ENCODE measurements around the gene LRRC15.

The LRRC15 gene

DNA sequence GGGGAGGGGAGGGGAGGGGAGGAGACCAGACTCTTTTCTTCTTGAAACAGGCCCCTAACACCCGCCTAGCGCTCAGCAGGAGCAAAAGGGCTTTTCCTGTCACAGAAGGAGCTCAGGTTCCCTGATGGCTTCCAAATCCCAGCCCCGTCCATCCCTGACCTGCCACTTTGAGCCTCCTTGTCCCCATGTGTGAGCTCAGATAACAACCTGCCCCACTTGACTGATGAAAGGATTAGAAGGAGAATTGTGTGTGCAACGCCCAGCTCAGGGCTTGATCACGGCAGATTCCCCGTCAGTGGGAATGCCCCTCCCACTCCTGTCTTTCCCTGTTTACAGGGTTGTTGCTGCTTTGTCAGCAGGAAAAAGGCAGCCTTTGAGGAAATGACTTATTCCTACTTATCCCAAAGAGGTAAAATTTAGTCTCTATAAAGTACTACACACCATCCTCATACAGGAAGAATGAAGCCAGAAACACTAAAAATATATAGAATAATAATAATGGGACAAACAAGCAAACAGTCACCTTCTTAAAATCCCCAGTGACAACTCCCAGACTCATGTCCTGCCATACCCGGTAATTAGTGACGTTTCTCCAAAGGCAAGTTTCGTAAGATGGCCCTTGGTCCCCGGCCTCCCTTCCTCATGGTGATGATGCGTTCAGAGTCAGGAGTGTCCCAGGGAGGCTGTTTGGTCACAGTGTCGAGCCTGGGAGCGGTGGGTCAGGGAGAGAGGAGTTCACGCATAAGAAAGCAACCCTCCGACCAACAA lies 6.1 kb upstream of the LRRC15 start:
- Histone ChIP-seq H2AFZ (ENCODE audit: low read depth, low read length, severe bottlenecking) (no peak overlapping the region), H3F3A (ENCODE audit: insufficient read depth) (no peaks in the 10 kb centered on the region), H3K79me2 (ENCODE audit: insufficient read depth, low read length) (no peaks in the 10 kb centered on the region), H3K4me2 (ENCODE audit: low read depth, low read length, poor library complexity, severe bottlenecking) (no peak overlapping the region), H3K4me3 (ENCODE audit: insufficient read depth, low read length, poor library complexity, severe bottlenecking) (no peak overlapping the region), H3K9ac (ENCODE audit: low read length) (no peak overlapping the region), H3K27me3 (ENCODE audit: low read length) (no peaks in the 10 kb centered on the region), H3K27ac (ENCODE audit: low read depth, low read length) (no peak overlapping the region), H4K20me1 (ENCODE audit: low read depth, low read length) (no peaks in the 10 kb centered on the region), H3K9me2 (replicated peaks; ENCODE audit: insufficient read depth, low read length) (no peaks in the 10 kb centered on the region), H3K9me3 (ENCODE audit: insufficient read depth, low read length) (no peaks in the 10 kb centered on the region), H3K36me3 (ENCODE audit: low read length) (no peaks in the 10 kb centered on the region)
- no peak for TF ChIP-seq EZH2phosphoT487 (conservative IDR thresholded peaks at IDR 0.05; ENCODE audit: low read length)
- TF ChIP-seq, protein P1, sequence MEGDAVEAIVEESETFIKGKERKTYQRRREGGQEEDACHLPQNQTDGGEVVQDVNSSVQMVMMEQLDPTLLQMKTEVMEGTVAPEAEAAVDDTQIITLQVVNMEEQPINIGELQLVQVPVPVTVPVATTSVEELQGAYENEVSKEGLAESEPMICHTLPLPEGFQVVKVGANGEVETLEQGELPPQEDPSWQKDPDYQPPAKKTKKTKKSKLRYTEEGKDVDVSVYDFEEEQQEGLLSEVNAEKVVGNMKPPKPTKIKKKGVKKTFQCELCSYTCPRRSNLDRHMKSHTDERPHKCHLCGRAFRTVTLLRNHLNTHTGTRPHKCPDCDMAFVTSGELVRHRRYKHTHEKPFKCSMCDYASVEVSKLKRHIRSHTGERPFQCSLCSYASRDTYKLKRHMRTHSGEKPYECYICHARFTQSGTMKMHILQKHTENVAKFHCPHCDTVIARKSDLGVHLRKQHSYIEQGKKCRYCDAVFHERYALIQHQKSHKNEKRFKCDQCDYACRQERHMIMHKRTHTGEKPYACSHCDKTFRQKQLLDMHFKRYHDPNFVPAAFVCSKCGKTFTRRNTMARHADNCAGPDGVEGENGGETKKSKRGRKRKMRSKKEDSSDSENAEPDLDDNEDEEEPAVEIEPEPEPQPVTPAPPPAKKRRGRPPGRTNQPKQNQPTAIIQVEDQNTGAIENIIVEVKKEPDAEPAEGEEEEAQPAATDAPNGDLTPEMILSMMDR (IDR thresholded peaks at IDR 0.05; ENCODE audit: insufficient read depth, low read length, poor library complexity, severe bottlenecking) = no peak

DNA sequence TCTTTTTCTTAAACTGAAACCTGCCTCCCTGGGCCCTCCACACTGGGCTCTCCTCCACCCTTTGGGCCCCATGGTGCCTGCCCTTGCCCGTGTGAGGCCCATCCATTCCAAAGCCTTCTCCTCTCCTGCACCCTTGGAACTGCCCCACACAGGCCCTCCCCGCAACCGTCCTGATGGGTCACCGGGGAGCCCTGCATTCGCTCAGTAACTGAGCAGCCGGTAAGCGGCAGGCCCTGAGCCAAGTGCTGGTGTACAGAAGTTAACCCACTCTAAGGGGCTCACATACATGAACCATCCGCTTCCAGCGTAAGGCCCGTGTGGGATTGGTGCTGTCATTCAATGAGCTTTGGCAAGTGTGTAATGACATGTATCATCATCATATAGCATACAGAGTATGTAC lies 5.4 kb upstream of the LRRC15 start:
- TF ChIP-seq EZH2phosphoT487 (conservative IDR thresholded peaks at IDR 0.05; ENCODE audit: low read length) = no peak
- TF ChIP-seq, protein P1 (IDR thresholded peaks at IDR 0.05; ENCODE audit: insufficient read depth, low read length, poor library complexity, severe bottlenecking) = no peak
- Histone ChIP-seq H3K4me3 (ENCODE audit: insufficient read depth, low read length, poor library complexity, severe bottlenecking) (no peak overlapping the region), H3K9ac (ENCODE audit: low read length) (no peak overlapping the region), H3K79me2 (ENCODE audit: insufficient read depth, low read length) (no peaks in the 10 kb centered on the region), H3K27me3 (ENCODE audit: low read length) (no peaks in the 10 kb centered on the region), H3K9me3 (ENCODE audit: insufficient read depth, low read length) (no peaks in the 10 kb centered on the region), H3K9me2 (replicated peaks; ENCODE audit: insufficient read depth, low read length) (no peaks in the 10 kb centered on the region), H3K4me2 (ENCODE audit: low read depth, low read length, poor library complexity, severe bottlenecking) (no peak overlapping the region), H3K27ac (ENCODE audit: low read depth, low read length) (no peak overlapping the region), H3F3A (ENCODE audit: insufficient read depth) (no peaks in the 10 kb centered on the region), H3K36me3 (ENCODE audit: low read length) (no peaks in the 10 kb centered on the region), H4K20me1 (ENCODE audit: low read depth, low read length) (no peaks in the 10 kb centered on the region), H2AFZ (ENCODE audit: low read depth, low read length, severe bottlenecking) (no peak overlapping the region)

GRCh38 chr3:194373899-194374298 lies 4.4 kb upstream of the LRRC15 start:
- H3K79me2 ChIP-seq (ENCODE audit: insufficient read depth, low read length) = no peaks in the 10 kb centered on the region
- no peaks in the 10 kb centered on the region for H3K9me3 ChIP-seq (ENCODE audit: insufficient read depth, low read length)
- no peaks in the 10 kb centered on the region for H3K9me2 ChIP-seq (replicated peaks; ENCODE audit: insufficient read depth, low read length)
- H2AFZ ChIP-seq (ENCODE audit: low read depth, low read length, severe bottlenecking) = no peak overlapping the region
- H3K4me3 ChIP-seq (ENCODE audit: insufficient read depth, low read length, poor library complexity, severe bottlenecking) = no peak overlapping the region
- no peaks in the 10 kb centered on the region for H4K20me1 ChIP-seq (ENCODE audit: low read depth, low read length)
- H3K27me3 ChIP-seq (ENCODE audit: low read length) = no peaks in the 10 kb centered on the region
- H3K27ac ChIP-seq (ENCODE audit: low read depth, low read length) = no peak overlapping the region
- no peak overlapping the region for H3K4me2 ChIP-seq (ENCODE audit: low read depth, low read length, poor library complexity, severe bottlenecking)
- no peaks in the 10 kb centered on the region for H3K36me3 ChIP-seq (ENCODE audit: low read length)
- H3K9ac ChIP-seq (ENCODE audit: low read length) = no peak overlapping the region
- no peak for TF ChIP-seq EZH2phosphoT487 (conservative IDR thresholded peaks at IDR 0.05; ENCODE audit: low read length)
- TF ChIP-seq, protein P1 (IDR thresholded peaks at IDR 0.05; ENCODE audit: insufficient read depth, low read length, poor library complexity, severe bottlenecking) = no peak
- H3F3A ChIP-seq (ENCODE audit: insufficient read depth) = no peaks in the 10 kb centered on the region
